Suppressor macrophage (primary cell): ENCODE results near the gene KCMF1.

Source experiments
- DNase-seq, 4 experiments: peaks; one replicate each; pipeline ENCODE4 v3.0.0-alpha.2; 2020 to 2022

Gene KCMF1

GRCh38 chr2:85032621-85033020 lies 61.7 kb downstream of the KCMF1 start:
- DNase-seq = no peak

GRCh38 chr2:85033388-85033787 lies 62.4 kb downstream of the KCMF1 start:
- no peak for DNase-seq

- no peak for DNase-seq
Measured at GRCh38 chr2:85034158-85034557, 63.2 kb downstream of the KCMF1 start.

GRCh38 chr2:85037622-85038021 lies 66.7 kb downstream of the KCMF1 start:
- no peak for DNase-seq

GRCh38 chr2:85042330-85042729 lies 71.4 kb downstream of the KCMF1 start:
- DNase-seq = no peak

GRCh38 chr2:85048534-85048933 lies 77.6 kb downstream of the KCMF1 start:
- no peak for DNase-seq

- no peak for DNase-seq
Measured at GRCh38 chr2:85049236-85049635, 78.3 kb downstream of the KCMF1 start.

GRCh38 chr2:85053802-85054201 lies 82.8 kb downstream of the KCMF1 start:
- peak; percentile 38 to 66 (median 58) for DNase-seq

- peak; percentile 62 to 77 (median 70) for DNase-seq
Measured at GRCh38 chr2:85057226-85057962, 86.4 kb downstream of the KCMF1 start.

- no peak for DNase-seq
Measured at GRCh38 chr2:85061896-85062295, 90.9 kb downstream of the KCMF1 start.

- DNase-seq = no peak
Measured at GRCh38 chr2:85062565-85062964, 91.6 kb downstream of the KCMF1 start.

- no peak for DNase-seq
Measured at GRCh38 chr2:85063981-85064599, 93.1 kb downstream of the KCMF1 start.

- no peak for DNase-seq
Measured at GRCh38 chr2:85064927-85065577, 94.1 kb downstream of the KCMF1 start.

- no peak for DNase-seq
Measured at GRCh38 chr2:85066006-85066740, 95.2 kb downstream of the KCMF1 start.

- peak; percentile 58 to 79 (median 70) for DNase-seq
Measured at GRCh38 chr2:85066874-85067351, 96.0 kb downstream of the KCMF1 start.

- DNase-seq = no peak
Measured at GRCh38 chr2:85071096-85071495, 100.1 kb downstream of the KCMF1 start.

GRCh38 chr2:85073033-85073432 lies 102.1 kb downstream of the KCMF1 start:
- DNase-seq = no peak

GRCh38 chr2:85076618-85077274 lies 105.8 kb downstream of the KCMF1 start:
- no peak for DNase-seq

- DNase-seq = no peak
Measured at GRCh38 chr2:85077859-85078419, 107.0 kb downstream of the KCMF1 start.

GRCh38 chr2:85078536-85078935 lies 107.6 kb downstream of the KCMF1 start:
- no peak for DNase-seq

- DNase-seq = no peak
Measured at GRCh38 chr2:85083092-85083491, 112.1 kb downstream of the KCMF1 start.

GRCh38 chr2:85085563-85085962 lies 114.6 kb downstream of the KCMF1 start:
- no peak for DNase-seq
